Colonic mucosa (tissue), 4 donors: ENCODE data around the gene UGT1A5. TPM values are rescaled to one million over a fixed set of nuclear protein-coding genes. Genes with fewer than 3 reads are reported as not detected.

Experiments used
- DNase-seq: peaks from one replicate; pipeline ENCODE4 v3.0.0-alpha.2; 2020
- H3K27ac ChIP-seq: fragments of 200-600 bp; one replicate; pipeline ENCODE4 v1.8.0; 2021
- H3K27me3 ChIP-seq: fragments of 200-600 bp; one replicate; pipeline ENCODE4 v1.8.0; 2021
- H3K36me3 ChIP-seq: fragments of 200-600 bp; one replicate; pipeline ENCODE4 v1.8.0; 2021
- H3K4me1 ChIP-seq: fragments of 200-600 bp; one replicate; pipeline ENCODE4 v1.8.0; 2021; ENCODE audit warnings: mild to moderate bottlenecking
- H3K4me3 ChIP-seq: fragments of 200-600 bp; one replicate; pipeline ENCODE4 v1.8.0; 2021
- H3K9ac ChIP-seq, 2 donors: one replicate each; pipeline ENCODE4 v1.7.0; 2013; ENCODE audit warnings: control low read depth in 2 of 2, low read depth in 2 of 2, low read length in 2 of 2
- H3K9me3 ChIP-seq: fragments of 200-600 bp; one replicate; pipeline ENCODE4 v1.8.0; 2021
- intact Hi-C: fragments of 100-400 bp; cut with DNase I; formaldehyde crosslinking; loops from one replicate; pipeline ENCODE4 v1.14.1; 2022
- total RNA-seq, 2 donors: library from RNA; stranded (reverse); fragmentation: NEBNext Ultra II Directional in 1 of 2; extraction: Animal tissue kit (Norgen Biotek cat#: 25700) in 1 of 2; gene quantifications; one replicate each; pipeline ENCODE4 v1.2.1, GENCODE V29; 2021
- TF ChIP-seq, protein P1 (sequence below): fragments of 200-600 bp; IDR thresholded peaks from one replicate; pipeline ENCODE4 v1.8.0; 2022; ENCODE audit warnings: antibody characterized with exemption, mild to moderate bottlenecking
- donor health status: healthy.
- donor health status: DM: no; HTN: no; CAD: no.
- donor health status: DM: no; HTN: no; CAD: no.

Gene UGT1A5
- total RNA-seq, 2 donors from 2014 or later = 1.1 to 2.4 TPM

DNA sequence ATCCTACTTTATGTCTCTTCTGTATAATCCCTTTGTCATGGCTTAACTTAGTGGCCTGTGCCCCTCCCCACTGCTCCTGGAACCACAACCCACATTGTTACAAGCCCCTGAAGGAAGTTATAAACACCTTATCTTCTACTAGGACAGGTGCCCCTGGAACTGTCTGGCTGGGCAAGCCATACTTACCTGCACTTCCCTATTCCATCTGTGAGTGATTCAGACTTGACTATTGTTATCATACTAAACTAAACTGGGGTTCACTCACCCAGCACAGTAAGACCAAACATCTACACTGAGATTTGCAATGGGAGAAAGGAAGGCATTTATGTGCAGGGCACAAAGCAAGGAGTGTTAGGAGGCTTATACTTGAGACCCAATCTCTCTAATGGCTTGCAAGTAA, 23.7 kb upstream of the UGT1A5 start:
- DNase-seq = no peak
- peaks cover 3% of the 10 kb centered on the region for H3K4me1 ChIP-seq
- H3K9me3 ChIP-seq = no peaks in the 10 kb centered on the region
- H3K27me3 ChIP-seq = no peaks in the 10 kb centered on the region
- H3K4me3 ChIP-seq = no peak overlapping the region
- no peak overlapping the region for H3K9ac ChIP-seq
- no peaks in the 10 kb centered on the region for H3K36me3 ChIP-seq
- H3K27ac ChIP-seq = no peak overlapping the region
- TF ChIP-seq, protein P1, sequence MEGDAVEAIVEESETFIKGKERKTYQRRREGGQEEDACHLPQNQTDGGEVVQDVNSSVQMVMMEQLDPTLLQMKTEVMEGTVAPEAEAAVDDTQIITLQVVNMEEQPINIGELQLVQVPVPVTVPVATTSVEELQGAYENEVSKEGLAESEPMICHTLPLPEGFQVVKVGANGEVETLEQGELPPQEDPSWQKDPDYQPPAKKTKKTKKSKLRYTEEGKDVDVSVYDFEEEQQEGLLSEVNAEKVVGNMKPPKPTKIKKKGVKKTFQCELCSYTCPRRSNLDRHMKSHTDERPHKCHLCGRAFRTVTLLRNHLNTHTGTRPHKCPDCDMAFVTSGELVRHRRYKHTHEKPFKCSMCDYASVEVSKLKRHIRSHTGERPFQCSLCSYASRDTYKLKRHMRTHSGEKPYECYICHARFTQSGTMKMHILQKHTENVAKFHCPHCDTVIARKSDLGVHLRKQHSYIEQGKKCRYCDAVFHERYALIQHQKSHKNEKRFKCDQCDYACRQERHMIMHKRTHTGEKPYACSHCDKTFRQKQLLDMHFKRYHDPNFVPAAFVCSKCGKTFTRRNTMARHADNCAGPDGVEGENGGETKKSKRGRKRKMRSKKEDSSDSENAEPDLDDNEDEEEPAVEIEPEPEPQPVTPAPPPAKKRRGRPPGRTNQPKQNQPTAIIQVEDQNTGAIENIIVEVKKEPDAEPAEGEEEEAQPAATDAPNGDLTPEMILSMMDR = no peak
- intact Hi-C loops = no loop called here

DNA sequence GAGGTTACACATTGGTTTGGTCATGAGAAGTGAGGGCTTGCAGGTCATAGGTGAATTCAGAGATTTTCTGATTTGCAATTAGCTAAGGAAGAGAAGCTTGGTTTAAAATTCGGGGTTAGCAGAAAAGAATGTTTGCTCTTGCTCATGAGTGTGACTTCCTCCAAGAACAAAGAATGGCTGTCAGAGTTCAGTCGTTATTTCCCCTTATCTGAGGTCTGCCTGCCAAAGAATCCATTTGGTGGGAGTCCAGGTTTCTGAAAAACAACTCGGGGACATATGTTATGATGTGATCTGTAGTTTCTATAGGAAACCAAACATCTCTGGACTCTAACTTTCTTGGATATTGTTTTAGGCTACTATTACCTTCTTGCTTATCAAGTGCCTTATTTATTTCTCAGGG, 23.2 kb upstream of the UGT1A5 start:
- H3K36me3 ChIP-seq = no peaks in the 10 kb centered on the region
- H3K27me3 ChIP-seq = no peaks in the 10 kb centered on the region
- H3K27ac ChIP-seq = no peak overlapping the region
- TF ChIP-seq, protein P1 = no peak
- no peak overlapping the region for H3K4me3 ChIP-seq
- no peaks in the 10 kb centered on the region for H3K9me3 ChIP-seq
- DNase-seq = no peak
- peaks cover 3% of the 10 kb centered on the region for H3K4me1 ChIP-seq
- no peak overlapping the region for H3K9ac ChIP-seq
- intact Hi-C loops = no loop called here

- intact Hi-C loops = no loop called here
- H3K36me3 ChIP-seq = no peaks in the 10 kb centered on the region
- H3K9ac ChIP-seq = no peak overlapping the region
- no peak for DNase-seq
- TF ChIP-seq, protein P1 = no peak
- H3K27ac ChIP-seq = no peak overlapping the region
- no peak overlapping the region for H3K4me3 ChIP-seq
- peaks cover 3% of the 10 kb centered on the region for H3K4me1 ChIP-seq
- no peaks in the 10 kb centered on the region for H3K27me3 ChIP-seq
- no peaks in the 10 kb centered on the region for H3K9me3 ChIP-seq
Observed at GRCh38 chr2:233690444-233690843, 22.3 kb upstream of the UGT1A5 start.

GRCh38 chr2:233691443-233692433, 21.0 kb upstream of the UGT1A5 start:
- no peaks in the 10 kb centered on the region for H3K36me3 ChIP-seq
- intact Hi-C loops = no loop called here
- no peak overlapping the region for H3K4me3 ChIP-seq
- H3K9me3 ChIP-seq = no peaks in the 10 kb centered on the region
- DNase-seq = peak; percentile 58
- H3K9ac ChIP-seq = peak overlapping the region in 1 of 2 donors; percentile 36
- H3K4me1 ChIP-seq = peaks cover 3% of the 10 kb centered on the region
- TF ChIP-seq, protein P1 = no peak
- peak overlapping the region; percentile 42 for H3K27ac ChIP-seq
- H3K27me3 ChIP-seq = no peaks in the 10 kb centered on the region

DNA sequence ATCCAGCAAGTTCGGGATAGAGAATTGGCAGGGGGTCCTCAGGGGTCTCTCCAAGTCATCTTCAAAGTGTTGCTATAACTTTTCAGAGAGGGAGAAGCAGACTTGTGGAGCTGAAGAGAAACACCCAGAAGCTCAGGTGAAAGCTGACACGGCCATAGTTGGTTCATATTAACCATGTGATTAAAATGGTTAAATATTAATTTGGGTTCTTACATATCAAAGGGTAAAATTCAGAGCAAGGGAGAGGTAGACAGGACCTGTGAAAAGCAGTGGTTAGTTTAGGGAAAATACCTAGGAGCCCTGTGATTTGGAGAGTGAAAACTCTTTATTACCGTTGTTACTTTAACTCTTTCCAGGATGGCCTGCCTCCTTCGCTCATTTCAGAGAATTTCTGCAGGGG, 20.1 kb upstream of the UGT1A5 start, which contains the start of gene UGT1A6:
TSS of gene UGT1A6 (plus strand) at position 243 of the 400 bp plus-strand sequence. CDS start at position 358, 115 bp downstream.
- intact Hi-C loops = no loop called here
- TF ChIP-seq, protein P1 = no peak
- Histone ChIP-seq H3K9me3 (no peaks in the 10 kb centered on the region), H3K4me3 (no peak within 1 kb of the TSS), H3K27me3 (no peaks in the 10 kb centered on the region), H3K9ac (peak within 1 kb of the TSS in 1 of 2 donors; percentile 36), H3K4me1 (peaks cover 3% of the 10 kb centered on the region), H3K36me3 (no peaks in the 10 kb centered on the region), H3K27ac (peak within 1 kb of the TSS; percentile 42)
- no peak for DNase-seq
